NCI-H1930 (cell line): ENCODE results near the gene ADAMTS16.

ENCODE experiments used
- DNase-seq, 2 experiments: peaks; one replicate each; lab custom pipeline; 2025; lab: John Stamatoyannopoulos, UW

The ADAMTS16 gene

GRCh38 chr5:5141625-5142525 lies 1.7 kb downstream of the ADAMTS16 start:
- peak; percentile 67 to 81 for DNase-seq

GRCh38 chr5:5144441-5144840 lies 4.3 kb downstream of the ADAMTS16 start:
- DNase-seq, result no peak

GRCh38 chr5:5145651-5146529 lies 5.8 kb downstream of the ADAMTS16 start:
- no peak for DNase-seq

GRCh38 chr5:5146530-5147160 lies 6.5 kb downstream of the ADAMTS16 start:
- DNase-seq, result no peak

DNA sequence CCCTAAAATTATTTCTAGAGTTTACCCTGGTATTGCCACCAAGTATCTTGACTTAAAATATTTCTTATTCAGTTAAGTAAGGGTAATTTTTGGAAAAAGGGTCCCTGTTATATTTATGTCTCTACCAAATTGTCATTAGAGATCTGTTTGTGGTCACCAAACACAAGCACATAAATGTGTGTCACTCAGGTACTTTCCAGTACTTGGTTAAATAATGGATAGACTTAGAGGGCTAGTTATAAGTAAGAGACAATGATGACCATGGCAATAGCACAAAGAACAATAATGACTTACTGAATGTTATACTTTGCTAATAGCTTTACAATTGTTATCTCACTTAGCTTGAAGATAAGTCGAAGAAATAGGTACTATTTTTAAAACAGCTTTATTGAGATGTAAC lies 9.0 kb downstream of the ADAMTS16 start:
- no peak for DNase-seq

GRCh38 chr5:5150667-5151066 lies 10.5 kb downstream of the ADAMTS16 start:
- no peak for DNase-seq

DNA sequence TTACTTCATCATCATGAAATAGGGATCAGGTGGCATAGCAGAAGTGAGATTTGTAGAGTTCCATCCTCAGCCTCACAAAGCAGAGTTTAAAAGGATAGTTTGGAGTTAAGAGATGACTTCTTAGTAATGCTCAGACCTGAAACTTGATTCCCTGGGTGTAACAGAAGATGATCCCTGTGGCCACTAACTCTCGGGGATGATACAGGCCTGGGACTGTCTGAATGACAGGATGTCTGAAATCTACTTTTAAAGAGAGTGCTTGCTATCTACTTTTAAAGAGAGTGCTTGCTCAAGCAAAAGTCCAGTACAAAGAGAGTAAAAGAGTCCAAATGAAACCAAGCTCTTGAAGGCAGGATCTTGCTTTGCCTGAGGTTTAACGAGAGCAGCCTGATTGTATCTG lies 14.6 kb downstream of the ADAMTS16 start:
- no peak for DNase-seq

- DNase-seq, result no peak
Observed at GRCh38 chr5:5155617-5156016, 15.5 kb downstream of the ADAMTS16 start.

GRCh38 chr5:5156471-5157082 lies 16.4 kb downstream of the ADAMTS16 start:
- no peak for DNase-seq

GRCh38 chr5:5158472-5158895 lies 18.4 kb downstream of the ADAMTS16 start:
- DNase-seq, result no peak

- DNase-seq, result no peak
Observed at GRCh38 chr5:5159282-5160103, 19.4 kb downstream of the ADAMTS16 start.

DNA sequence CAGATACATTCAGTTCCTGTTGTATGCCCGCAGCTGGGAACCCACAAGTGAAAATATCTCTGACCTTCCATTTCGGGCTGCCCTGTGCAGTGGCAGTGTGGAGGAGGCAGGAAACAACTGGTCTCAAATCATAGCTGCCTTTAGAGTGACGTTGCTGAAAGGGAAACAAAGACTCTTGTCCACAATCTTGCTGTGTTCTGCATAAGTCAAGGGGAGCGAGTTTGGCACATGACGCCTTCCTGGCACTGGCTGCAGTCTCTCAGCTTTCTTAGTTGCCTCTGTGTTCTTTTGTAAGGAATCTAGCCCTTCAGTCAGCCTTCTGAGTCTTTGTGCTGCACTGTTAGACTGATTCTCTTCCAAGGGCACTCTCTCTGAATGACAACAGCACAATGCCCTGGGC lies 24.0 kb downstream of the ADAMTS16 start:
- no peak for DNase-seq

GRCh38 chr5:5165541-5166002 lies 25.4 kb downstream of the ADAMTS16 start:
- DNase-seq, result no peak

DNA sequence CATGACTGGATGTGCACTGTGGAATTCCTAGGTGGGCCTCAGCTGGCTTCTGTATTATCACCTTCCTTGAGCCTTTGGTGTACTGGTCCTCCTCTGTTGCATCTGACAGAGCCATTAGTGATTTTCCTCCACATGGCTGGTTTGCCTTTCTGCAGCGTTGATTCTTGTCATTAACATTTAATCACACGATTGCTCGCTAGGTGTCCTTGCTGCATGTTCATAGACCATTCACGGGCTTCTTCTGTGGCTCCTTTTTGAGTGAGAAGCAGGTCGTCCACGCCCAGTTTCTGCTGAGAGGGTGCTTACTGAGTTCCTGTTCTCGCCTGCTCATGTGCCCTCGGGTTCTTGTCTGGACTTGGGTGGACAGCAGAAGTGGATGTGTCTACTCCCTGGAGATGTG lies 29.3 kb downstream of the ADAMTS16 start:
- DNase-seq, result no peak

DNA sequence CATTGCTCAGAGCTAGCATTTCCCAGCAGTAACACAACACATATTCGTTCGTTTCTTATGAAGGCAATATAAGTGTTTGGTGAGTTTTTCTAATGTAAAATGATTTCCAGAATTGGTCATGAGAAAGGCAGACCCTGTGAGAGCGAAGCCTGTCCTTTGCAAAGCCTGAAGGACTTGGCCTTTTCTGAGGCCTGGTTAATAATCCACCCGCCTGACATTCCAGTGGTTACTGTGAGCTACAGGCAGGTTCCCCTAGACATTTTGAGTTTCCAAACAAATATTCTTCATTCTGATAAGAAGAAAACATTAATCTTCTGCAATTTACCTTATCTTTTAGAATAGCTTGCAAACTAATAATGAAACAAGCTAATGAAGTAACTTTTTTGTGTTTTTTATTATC lies 38.0 kb downstream of the ADAMTS16 start:
- no peak for DNase-seq

GRCh38 chr5:5178580-5178979 lies 38.5 kb downstream of the ADAMTS16 start:
- DNase-seq, result no peak

GRCh38 chr5:5179079-5179478 lies 38.9 kb downstream of the ADAMTS16 start:
- no peak for DNase-seq

GRCh38 chr5:5179597-5179996 lies 39.5 kb downstream of the ADAMTS16 start:
- no peak for DNase-seq

GRCh38 chr5:5181650-5182324 lies 41.7 kb downstream of the ADAMTS16 start:
- no peak for DNase-seq

GRCh38 chr5:5182508-5183188 lies 42.5 kb downstream of the ADAMTS16 start:
- DNase-seq, result no peak
